ENCODE data around the gene MPC2.

MPC2 gene

DNA sequence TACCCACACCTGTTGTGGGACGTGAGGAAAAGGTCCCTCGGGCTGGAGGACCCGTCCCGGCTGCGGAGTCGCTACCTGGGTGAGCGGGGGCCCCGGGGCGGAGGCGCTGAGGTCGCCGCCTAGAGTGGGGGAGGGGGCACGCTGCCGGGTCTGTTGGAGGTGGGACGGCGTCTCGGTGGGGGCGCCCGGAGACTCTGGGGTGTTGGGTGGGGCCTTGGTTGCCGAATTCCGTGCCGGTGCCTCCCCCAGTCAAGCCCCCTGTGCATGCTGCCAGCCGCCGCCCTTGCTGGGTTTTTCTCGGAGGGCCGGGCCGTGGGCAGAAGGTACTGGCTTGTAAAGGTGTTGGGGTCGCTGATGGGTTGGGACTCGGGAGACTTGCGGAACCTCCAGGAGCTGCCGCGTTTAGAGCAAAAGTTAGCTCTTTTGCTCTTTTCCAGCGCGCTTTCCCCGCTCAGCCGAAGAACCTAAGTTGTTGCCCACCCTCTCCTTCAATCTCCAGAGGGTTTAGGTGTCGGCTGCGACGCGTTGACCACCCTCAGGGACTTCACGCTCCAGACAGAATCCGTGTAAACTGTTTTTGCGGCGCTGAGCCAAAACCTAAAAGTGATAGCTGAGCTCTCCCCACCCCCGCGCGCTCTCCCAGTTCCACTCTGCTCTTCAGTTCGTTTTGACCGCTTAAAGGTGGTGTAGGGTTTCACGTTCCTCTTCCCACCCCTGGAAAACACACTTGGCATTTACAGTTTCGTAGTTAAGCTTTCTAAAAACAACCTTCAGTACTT lies at the start of gene MPC2:
MPC2 (minus strand) TSS at position 143 of the 779 bp plus-strand sequence. CDS start 1,231 bp downstream, outside the sequence.
- DNase-seq: peak; percentile 79

DNA sequence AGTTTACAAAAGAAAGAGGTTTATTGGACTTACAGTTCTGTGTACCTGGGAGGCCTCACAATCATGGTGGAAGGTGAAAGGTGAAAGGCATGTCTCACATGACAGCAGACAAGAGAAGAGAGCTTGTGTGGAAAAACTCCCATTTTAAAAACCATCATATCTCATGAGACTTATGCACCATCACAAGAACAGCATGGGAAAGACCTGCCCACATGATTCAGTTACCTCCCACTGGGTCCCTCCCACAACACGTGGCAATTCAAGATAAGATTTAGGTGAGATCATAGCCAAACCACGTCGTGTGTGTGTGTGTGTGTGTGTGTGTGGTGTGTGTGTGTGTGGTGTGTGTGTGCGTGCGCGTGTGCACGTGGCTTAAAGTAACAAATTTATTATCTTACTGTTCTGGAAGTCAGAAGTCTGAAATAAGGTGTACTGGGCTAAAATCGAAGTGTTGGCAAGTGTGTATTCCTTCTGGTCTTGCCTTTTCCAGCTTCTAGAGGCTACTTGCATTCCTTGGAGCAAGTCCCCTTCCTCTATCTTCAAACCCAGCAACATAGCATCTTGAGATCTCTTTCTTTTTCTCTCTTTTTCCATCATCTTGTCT lies 48.1 kb upstream of the MPC2 start:
- DNase-seq: no peak

DNA sequence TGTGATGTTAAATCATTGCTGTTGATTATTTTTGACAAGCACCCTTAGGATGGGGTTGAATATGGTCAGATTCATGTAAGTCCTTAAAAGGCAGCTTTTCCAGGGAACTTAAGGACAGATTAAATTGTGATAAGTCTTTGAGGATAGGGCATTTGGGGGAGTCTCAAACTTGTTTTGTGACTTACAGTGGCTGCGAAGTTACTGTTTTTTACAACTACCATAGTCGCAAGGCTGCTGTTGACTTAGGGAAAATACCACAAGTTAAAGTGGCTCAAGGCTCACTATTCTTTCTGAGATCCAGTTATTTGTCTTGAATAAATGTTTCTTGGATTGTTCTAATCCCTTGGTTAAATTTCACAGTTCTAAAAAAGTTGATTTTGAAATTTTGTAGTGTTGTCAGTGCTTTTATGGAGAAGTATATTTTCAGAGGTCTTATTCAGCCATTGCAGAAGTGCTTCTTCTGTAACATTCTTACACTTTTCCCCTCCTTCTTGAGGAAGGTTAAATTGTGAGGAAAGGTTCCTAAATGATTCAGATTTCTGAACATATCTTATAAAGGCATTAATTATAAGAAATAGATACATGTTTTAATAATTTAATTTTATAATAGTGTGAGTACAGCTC lies 47.0 kb upstream of the MPC2 start:
- DNase-seq: no peak

DNA sequence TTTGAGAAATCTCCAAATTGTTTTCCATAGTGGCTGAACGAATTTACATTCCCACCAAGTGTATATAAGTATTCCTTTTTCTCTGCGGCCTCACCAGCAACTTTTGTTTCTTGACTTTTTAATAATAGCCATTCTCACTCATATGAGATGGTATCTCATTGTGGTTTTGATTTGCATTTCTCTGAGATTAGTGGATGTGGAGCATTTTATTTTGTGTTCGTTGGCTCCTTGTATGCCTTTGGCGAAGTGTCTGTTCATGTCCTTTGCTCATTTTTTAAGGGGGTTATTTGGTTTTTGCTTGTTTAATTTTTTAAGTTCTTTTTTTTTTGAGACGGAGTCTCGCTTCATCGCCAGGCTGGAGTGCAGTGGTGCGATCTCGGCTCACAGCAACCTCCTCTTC lies 45.1 kb upstream of the MPC2 start:
- DNase-seq: no peak

DNA sequence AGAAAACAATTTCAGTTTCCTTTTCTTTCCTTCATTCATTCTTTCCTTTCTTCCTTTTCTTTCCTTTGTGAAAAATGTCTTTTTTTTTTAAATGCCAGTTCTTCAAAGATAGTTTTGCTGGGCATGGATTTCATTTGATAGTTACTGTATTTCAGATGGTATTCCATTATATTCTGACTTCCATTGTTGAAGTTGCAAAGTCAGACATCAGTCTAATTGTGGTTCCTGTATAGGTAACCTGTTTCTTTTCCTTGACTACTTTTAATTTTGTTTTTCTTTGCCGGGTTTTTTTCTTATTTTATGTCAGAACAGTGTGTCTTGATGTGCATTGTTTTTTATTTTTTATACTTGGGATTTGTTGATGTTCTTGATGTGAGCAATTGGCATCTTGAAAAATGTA lies 40.4 kb upstream of the MPC2 start:
- no peak for DNase-seq

DNA sequence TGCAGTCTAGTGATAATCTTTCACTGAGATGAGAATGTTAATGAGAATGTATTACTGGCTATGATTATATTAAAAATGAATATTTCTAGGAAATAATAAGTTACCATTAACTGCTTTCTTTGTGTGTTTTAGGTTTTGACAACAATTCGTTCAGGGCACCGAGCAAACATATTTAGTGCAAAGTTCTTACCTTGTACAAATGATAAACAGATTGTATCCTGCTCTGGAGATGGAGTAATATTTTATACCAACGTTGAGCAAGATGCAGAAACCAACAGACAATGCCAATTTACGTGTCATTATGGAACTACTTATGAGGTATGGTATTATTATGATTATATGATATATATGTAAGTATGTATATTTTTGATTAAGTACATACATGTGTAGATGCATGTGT lies 37.8 kb upstream of the MPC2 start:
- DNase-seq: no peak

DNA sequence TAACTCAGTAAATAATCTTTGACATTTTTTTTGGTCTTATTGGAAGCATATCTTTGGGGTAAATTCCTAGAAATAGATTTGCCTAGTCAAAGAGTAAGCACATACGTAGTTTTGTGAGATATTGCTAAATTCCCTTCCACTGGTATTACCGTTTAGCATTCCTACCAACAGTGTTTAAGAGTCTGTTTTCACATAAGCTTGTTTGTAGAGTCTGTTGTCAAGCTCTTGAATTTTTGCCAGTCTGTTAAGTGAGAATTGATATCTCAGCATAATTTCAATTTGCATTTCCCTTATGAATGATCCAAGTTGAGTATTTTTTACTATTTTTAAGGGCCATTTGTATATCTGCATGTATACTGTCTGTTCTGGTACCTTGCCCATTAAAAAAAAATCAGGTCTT lies 37.0 kb upstream of the MPC2 start:
- DNase-seq: no peak

DNA sequence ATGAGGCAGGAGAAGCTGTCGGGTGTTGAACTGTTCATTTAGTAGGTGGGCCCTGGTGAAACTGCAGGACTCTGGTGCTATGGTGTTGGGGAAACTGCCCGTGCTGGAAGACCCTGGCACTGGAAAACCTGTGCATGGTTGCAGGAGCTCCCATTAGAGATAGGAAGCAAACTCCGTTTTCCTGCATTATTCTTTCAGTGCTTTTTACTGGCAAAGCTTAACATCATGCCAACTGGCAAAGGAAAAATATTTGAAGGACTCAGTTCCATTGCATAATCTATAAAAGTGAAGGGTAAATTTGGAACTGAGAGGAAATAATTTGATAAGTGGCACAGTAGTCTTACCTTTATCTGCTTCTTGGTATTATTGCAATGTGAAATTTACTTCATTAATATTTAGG lies 31.7 kb upstream of the MPC2 start:
- DNase-seq: no peak

DNA sequence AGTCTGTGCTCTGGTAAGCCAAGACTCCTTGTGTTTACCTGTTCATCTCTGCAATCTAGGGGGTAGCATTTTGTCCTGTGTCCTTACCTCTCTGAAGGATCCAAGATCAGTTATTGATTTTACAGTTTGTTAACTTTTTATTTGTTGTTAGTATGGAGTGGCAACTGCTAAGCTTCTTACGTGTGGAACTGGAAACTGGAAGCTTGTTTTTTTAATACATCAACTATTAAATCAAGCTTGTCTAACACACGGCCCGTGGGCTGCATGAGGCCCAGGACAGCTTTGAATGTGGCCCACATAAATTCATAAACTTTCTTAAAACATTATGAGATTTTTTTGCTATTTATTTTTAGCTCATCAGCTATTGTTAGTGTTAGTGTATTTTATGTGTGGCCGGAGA lies 29.2 kb upstream of the MPC2 start:
- DNase-seq: no peak

DNA sequence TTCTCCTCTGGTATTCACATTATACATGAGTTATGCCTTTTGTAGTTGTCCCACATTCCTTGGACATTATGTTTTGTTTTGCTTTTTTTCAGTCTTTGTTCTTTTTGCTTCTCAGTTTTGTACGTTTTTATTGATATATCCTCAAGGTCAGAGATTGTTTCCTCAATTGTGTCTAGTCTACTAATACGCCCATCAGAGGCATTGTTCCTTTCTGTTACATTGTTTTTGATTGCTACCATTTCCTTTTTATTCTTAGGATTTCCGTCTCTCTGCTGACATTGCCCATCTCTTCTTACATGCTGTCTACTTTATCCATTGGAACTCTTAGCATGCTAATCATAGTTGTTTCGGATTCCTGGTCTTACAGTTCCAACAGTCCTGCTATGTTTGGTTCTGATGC lies 27.8 kb upstream of the MPC2 start:
- DNase-seq: no peak

DNA sequence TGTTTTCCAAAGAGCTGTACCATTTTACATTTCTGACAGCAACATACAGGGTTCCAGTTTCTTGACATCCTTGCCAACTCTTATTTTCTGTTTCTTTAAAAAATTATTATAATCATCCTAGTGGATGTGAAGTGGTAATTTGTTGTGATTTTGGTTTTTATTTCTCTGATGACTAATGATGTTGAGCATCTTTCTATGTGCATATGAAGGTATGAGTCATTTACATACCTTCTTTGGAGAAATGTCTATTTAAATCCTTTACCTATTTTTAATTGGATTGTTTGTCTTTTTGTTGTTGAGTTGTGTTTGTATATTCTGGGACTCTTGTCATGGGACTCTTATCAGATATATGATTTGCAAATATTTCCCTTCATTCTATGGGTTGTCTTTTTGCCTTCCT lies 20.8 kb upstream of the MPC2 start:
- no peak for DNase-seq

DNA sequence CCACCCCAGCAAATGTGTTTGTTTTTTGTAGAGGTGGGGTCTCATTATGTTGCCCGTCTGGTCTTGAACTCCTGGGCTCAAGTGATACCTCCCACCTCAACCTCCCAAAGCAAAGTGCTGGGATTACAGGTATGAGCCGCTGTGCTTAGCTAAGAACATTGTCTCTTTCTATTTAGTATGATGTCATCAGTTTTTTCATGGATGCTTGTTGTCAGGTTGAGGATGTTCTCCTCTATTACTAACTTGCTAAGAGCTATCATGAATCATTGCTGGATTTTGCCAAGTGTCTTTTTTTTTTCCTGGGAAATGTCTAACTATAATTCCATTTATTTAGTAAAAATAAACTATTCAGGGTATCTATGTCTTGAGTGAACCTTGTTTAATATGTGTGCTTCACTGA lies 19.0 kb upstream of the MPC2 start:
- no peak for DNase-seq

DNA sequence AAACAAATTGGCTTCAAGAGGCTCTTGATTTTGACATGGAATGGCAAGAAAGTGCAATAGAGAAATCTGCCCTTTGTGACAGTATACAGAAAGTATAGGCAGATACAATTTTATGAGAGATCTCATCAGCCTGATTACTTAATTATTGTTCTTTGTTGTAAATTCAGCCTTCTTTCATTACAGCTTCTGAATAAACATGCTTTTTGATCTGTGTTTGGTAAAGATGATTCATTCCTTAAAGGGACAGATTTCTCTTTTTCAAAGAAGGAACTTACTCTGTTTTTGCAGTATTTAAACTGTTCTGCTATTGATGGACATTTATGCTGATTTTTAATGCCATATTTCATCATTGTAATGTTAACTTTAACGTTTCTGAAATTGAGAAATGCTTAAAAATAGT lies 13.7 kb upstream of the MPC2 start:
- DNase-seq: no peak

DNA sequence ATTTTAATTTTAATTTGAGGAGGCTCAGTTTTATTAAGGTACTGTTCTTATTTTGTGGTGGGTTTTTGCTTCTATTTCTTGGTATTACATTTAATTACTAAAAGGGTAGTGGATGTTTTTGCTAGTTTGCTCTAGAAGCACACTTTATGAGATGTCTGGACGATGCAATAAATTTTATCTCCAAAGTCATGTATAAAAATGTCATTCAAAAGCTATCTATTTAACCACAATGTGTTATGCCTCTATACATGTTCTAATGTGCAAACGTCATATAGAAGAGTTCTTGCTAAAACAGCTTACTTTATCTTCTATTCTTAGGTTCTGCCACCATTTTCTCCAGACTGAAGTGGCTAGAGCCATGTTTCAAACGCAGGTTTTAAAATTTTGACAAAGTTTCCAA lies 12.9 kb upstream of the MPC2 start:
- no peak for DNase-seq

DNA sequence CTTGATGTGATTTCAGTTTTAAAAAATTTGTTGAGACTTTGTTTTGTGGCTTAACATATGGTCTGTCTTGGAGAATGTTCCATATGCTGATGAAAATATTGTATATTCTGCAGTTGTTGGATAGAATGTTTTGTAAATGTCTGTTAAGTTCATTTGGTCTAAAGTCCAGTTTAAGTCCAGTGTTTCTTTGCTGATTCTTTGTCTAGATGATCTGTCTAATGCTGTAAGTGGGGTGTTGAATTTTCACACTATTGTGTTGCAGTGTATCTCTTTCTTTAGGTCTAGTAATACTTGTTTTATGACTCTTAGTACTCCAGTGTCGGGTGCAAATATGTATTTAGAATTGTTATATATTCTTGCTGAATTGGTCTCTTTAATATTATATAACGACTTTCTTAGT lies 10.9 kb upstream of the MPC2 start:
- no peak for DNase-seq

DNA sequence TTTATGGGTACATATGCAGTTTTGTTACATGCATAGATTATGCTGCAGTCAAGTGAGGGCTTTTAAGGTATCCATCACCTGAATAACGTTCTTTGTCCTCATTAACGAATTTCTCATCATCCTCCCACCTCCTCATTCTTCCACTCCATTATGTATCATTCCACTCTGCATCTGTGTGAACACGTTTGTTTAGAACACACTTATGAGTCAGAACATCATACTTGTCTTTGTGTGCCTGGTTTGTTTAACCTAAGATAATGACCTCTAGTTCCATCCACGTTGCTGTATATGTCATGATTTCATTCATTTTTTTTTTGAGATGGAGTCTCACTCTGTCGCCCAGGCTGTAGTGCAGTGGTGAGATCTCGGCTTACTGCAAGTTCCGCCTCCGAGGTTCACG lies 6.7 kb upstream of the MPC2 start:
- no peak for DNase-seq

DNA sequence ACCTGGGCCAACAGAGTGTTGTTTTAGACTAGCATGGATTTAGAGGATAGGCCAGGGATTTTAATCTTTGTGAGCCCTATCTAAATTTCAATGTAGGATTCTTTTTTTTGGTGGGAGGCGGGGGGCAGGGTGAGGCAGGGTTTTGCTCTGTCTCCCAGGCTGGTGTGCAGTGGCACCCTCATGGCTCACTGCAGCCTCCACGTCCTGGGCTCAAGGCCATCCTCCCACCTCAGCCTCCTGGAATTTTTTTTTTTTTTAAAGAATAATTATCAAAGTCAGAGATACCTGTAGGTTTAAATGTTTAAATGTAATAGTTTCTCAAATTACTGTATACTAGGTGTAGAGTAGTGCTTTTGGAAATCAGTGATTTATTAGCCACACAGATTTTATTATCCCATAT lies 3.4 kb upstream of the MPC2 start:
- DNase-seq: no peak

DNA sequence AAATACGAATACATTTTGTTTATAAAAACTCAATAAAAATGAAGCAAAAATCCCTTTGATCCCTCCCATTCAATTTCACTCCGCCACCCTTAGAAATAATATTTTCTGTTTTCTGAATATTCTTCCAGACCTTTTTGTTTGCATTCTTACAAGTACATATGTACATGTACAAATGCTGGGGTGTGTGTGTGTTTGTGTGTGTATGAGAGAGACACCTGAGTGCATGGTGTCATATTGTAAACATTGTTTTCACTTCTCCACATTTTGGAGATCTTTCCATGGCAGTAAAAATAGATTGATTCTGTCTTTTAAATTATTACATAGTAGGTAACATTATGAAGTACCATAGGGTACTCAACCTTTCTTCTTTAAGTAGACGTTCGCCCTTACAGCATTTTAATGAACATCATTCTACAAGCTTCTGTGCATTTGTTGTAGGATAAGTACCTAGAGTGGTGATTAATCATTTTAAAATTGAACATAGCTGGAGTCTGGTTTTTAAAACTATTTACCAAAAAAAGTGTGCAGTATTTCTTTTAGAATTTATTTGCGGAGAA lies 1.3 kb upstream of the MPC2 start:
- no peak for DNase-seq

DNA sequence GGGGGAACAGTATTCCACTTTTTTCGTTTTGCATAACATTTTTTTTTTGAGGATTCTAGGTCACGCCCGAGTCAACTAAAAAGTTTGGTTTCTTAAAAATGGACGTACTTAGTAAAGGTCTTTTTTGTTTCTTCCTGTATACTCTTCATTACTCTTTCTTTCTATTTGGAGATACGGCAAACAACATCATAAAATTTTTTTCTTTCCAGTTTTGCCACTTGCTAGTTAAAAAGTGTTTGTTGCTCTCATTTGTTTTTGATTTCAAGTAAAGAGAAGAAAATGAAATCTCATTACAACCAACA lies 788 bp upstream of the MPC2 start:
- no peak for DNase-seq

DNA sequence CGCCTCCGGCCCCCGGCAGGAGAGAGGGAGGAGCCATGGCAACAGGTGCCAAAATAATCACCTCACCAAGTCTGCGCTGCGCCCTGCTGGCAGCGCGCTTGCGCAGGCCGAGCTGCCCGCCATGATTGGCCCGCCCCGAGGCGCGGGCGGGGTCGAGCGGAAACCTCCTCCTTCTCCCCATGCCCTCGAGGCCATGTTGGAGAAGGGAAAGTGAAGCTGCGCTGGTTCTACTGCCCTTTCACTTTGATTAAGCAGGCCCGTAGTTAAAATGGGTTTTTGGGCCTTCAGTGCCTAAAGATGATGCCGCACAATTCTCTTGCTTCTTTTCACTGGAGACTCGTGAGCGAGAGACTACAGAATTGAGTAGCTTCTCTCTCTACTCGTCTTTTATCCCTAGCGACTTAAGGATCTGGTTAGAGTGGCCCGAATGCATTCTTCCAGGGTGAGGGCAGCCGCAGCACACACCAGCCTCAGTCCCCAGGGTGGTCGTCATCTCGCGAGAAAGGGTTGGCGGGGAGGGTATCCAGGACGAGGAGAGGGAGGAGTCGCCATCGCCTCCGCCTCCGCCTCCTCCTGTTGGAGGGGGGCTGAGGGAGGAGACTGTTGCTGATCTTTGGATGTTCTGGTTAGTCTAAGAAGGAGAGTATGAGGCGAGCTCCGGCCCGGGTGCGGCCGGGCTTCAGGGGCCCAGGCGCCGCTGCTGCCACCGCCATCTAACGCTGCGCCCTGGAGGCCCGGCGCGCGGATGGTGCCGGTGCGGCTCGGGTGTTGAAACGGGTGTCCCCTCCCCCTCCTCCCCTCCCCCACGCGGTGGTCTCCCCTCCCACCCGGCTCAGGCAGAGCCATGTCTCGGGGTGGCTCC lies 573 bp downstream of the MPC2 start, which contains the start of gene DCAF6:
DCAF6 (plus strand) TSS at position 616 of the 862 bp plus-strand sequence; CDS start at position 845, 229 bp downstream.
- peak; percentile 100 for DNase-seq

DNA sequence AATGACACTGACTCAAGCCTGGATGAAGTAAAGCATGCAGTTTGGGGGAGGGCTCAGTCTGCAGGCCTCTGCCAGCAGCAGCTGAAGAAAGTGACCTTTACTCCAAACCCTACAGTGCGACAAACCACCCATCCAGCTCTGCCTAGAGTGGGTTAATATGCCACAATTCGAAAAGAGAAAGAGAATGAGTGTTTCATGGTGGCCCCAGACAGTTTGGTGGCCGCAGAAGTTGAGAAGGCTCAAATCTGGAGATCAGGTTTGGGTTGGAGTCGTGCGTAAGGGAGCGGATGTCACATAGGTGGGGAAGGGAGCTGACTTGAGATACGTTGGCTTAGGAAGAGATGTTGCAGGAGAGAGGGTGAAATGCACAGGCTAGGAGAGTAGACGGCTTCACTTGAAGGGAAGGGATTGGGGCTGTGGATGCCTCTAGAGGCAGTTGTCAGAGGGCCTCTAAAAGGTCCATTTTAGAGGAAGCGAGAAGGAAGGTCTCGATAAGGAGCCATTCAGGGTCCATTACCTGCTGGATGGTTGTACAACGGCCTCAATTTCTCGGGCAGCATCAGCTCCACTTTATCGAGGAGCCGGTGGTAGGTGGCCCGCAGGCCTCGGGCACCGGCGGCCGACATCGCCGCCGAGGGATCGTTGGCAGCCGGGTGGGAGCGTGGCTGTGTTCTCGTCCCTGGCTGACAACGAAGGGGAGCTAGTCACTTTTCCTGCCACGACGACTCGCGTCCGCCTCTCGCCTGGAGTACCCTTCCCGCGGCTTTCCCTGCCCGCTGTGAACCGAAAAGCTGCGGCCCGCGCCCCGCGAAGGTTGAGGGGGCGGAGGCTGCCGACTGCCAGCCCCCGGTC lies 1.4 kb downstream of the MPC2 start:
- peak; percentile 71 for DNase-seq

Data from GOT3 (cell line).